NOMO-1 (cell line): ENCODE data around the gene KRT78.

Source experiments
- DNase-seq, 2 experiments: peaks; one replicate each; lab custom pipeline; 2025; ENCODE audit not compliant: unreplicated experiment in 2 of 2; lab: John Stamatoyannopoulos, UW

Gene KRT78

GRCh38 chr12:52839436-52840105, 9.2 kb downstream of the KRT78 start:
- no peak for DNase-seq

GRCh38 chr12:52838609-52839435, 10.0 kb downstream of the KRT78 start:
- no peak for DNase-seq

DNA sequence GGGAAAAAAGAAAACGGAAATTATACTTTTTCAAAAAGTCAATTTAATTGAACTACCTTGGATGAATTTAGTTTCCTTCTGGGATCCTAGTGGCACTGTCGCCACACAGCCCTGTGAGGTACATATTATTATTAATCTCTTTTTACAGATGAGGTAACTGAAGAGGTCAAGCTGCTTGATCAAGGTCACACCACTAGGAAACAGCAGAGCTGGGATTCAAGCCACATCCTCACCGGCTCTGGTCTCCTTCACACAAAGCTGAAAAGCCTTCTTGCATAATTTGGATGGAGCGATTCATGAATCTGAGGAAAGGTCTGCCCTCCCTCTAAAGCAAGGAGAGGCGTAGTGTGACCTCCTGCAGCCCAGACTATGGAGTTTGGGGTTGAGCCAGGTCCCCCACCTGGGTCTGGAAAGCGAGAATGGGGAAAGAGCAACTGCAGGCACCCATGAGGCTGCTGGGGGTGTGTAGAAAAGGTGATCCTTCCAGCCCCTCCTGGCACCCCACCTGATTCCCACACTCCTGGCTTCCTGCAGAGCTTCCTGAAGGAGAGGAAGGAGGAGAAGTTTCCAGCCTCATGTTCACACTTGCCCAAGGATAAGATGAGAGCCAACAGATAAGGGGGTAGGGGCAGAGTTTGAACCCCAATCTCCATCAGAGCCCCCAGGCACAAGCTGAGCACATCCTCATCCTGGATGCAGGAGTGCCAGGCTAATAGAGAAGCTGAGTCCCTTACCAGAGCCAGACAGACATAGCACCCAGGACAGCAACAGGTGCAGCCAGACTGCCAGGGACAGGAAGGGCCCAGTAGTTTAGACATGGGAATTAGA, 10.8 kb downstream of the KRT78 start:
- DNase-seq: no peak

DNA sequence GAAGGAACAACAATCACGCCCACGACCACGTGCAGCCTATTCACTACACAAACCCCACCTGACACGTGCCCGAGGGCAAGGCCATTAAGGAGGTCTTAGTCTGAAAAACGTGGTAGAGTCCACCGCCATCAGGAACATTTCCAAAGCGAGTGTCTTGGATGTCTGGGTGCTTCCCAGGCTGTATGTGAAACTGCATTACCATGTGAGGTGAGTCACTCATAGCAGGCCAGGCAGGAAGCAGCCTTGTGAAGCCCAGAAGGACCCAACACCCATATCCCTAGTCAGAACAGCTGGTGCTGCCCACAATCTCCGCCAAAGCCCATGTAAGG, 11.4 kb downstream of the KRT78 start:
- no peak for DNase-seq

GRCh38 chr12:52836491-52837412, 12.0 kb downstream of the KRT78 start:
- DNase-seq: no peak

- peak in 1 of 2 experiments; percentile 5 for DNase-seq
Observed at GRCh38 chr12:52836042-52836466, 12.7 kb downstream of the KRT78 start.

GRCh38 chr12:52835271-52836041, 13.3 kb downstream of the KRT78 start:
- DNase-seq: no peak

- DNase-seq: no peak
Observed at GRCh38 chr12:52834727-52835001, 14.1 kb downstream of the KRT78 start.

- DNase-seq: no peak
Observed at GRCh38 chr12:52833922-52834726, 14.7 kb downstream of the KRT78 start, which contains the start of gene KRT79. KRT79 (minus strand) TSS chr12:52834311; CDS start chr12:52834260, 51 bp downstream.

DNA sequence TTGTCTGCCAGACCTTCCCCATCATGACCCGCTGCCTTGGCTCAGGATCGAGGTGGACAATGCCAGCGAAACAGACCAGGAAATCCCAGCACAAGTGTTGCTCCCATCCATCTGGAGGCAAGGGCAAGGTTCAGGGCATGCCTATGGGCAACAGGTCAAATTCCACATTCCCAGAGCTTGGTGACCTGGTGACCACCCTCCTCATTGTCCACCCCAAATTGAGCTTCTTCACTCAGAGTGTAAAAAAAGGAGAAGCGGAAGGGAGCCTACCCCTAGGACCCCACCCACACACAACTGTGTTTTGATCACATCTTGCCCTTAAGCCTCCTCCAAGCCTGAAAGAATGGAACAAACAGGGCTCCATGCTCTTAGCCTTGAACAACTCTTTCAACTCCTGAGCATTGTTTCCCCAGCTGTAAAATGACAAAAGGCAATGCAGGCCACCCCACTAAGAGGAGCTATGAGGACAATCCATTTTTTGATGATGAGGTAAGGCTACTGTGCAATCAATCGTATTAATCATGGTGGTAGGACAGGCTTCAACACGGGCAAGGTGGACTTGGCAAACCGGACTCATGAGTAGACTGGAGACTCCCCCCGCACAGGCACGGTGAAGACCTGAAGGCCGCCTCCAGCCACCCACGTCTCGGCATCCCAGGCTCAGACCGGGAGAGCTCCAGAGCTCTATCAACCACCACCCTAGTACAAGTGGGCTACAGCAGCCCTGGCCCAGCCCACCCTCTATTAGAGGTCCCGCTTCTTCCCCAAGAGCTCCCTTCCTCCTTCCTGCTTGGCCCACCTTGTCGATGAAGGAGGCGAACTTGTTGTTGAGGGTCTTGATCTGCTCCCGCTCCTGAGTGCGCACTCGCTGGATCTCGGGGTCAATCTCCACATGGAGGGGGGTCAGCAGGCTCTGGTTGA, 15.5 kb downstream of the KRT78 start:
- DNase-seq: no peak

DNA sequence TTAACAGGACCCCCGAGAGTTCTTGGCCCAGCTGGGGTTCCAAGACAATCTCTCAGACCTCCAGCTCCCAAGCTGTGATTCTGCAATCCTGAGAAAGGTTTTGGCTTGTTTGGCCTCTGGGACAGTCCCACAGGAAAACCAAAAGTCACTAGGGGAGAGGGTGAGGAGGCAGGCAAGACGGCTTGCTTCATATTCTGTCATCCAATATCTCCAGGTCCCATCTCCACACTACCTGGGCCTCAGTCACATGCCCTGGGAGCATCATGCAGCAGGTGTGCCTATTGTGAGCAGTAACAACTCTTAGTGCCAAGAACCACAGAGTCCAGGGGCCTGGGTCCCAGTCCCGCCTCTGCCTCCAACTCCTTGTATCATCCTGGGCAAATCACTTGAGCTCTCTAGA, 16.3 kb downstream of the KRT78 start:
- no peak for DNase-seq

GRCh38 chr12:52831251-52831650, 17.5 kb downstream of the KRT78 start:
- DNase-seq: no peak

- no peak for DNase-seq
Observed at GRCh38 chr12:52829986-52830770, 18.6 kb downstream of the KRT78 start.

DNA sequence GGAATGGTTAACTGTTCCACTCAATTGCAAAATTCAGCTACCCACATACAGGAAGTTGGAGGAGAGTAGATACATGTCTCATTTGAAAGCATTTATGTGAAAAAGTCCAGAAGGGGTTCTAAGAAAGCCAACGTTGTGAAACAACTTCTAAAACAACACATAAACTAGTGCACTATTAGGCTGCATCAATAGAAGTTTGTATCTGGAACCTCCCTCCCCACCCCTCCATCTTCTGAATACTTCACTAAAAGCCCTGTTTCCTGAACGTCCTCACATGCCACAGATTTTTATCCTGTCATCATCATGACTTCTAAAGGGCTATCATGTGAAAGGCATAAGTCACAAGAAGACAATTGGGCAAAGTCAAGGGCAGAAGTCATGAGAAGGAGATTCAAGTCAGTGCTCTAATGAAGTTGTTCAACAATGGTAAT, 20.2 kb downstream of the KRT78 start:
- no peak for DNase-seq

DNA sequence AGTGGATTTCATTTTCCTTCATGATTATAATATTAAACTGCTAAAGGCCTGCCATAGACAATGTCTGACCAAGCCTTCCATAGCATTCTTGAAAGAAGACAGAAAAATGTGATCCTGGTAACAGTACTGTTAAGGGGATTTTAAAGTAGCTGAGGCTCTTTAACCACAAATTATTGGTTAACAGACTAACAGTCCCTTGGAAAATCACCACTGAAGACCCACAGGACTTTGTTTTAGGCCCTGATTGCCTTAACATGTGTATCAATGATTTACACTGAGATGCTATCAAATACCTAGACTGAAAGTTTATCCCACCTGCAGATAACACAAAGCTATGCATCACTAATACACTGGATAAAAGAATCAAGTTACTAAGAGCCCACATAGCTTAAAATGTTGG, 20.6 kb downstream of the KRT78 start:
- no peak for DNase-seq

- DNase-seq: no peak
Observed at GRCh38 chr12:52827499-52828090, 21.2 kb downstream of the KRT78 start.
